Brain pericyte (primary cell): ENCODE data around the gene USP3.
A peak's percentile ranks its signal among the peaks of the same experiment; 100 is the strongest.
"Not testable (repeated sequence)": the region's sequence is repeated elsewhere in the genome, so short reads cannot be mapped to it uniquely, and the experiment has no call there.

Experiments used
- DNase-seq: peaks from one replicate; pipeline ENCODE4 v3.0.0-alpha.2; 2012; ENCODE audit warnings: low read depth, low spot score

USP3 gene

DNA sequence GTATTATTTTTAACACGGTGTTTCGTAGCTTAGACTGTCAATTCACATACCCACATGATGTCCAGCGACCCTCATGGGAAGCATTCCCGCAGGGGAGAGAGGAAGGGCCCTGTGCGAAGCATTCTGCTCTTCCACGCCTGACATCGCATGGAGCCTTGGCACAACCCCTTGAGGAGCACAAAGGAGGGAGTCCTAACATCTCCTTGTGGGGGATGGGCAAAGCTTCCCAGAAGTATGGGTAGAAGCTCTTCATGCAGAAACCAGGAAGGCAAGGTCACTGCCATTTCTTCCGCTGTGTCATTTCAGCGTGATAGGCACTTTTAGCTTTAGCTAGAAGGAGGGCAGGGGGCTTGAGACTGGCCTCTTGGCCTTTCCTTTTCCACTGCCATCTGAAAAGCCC is 28.7 kb upstream of the USP3 start:
- no peak for DNase-seq

DNA sequence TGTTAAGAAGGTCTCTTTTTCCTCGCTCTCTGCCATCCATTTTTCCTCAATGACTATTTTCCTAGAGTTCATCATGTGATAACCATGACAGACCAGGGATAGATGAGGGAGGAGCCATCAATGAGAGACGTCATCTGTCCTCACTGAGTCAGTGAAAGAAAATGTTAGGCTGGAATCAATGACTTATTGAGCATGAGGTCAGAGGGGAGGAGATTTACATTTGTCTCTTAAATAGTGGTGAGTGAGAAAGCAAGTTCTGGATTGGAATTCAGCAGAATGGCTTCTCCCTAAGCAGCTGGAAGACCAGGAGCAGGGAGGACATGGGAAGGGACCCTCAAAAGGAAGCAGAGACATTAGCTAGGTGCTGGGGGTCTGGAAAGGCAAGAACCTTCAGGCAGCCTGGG is 28.2 kb upstream of the USP3 start:
- peak; percentile 59 for DNase-seq

DNA sequence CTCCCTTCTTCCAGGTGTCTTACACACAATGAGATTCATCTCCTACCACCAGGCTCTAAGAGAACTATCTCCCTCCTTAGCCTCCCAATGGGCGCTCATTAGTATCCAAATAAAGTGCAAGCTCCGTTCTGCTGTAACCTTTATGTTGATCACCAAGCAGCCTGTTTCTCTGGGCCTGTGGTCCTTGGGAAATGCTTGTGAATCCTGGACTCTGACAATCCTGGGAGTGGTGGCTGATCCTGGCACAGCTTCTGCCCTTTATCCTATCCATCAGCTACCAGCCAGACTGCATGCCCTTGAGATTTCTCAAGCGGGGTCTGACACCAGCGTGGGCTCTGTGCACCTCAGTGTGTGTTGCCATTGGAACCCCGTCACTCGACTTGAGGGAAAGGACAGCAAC is 26.1 kb upstream of the USP3 start:
- no peak for DNase-seq

DNA sequence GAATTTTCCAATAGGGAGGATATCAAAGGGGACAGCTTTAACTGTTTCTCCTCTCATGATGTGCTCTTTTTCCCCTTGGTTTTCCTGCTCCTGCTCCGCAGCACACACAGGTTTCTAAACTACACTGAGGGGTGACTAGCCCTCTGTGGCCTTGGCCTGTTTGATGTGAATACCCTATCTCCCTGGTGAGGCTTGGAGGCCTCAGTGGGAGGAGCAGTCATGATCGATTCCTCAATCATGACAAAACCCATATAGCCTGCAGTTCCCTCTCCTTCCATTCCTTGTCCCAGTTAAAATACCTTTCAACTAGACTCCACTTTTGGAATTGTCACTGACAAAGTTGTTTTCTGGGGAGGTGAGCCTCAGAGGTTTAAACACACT is 24.0 kb upstream of the USP3 start:
- no peak for DNase-seq

DNA sequence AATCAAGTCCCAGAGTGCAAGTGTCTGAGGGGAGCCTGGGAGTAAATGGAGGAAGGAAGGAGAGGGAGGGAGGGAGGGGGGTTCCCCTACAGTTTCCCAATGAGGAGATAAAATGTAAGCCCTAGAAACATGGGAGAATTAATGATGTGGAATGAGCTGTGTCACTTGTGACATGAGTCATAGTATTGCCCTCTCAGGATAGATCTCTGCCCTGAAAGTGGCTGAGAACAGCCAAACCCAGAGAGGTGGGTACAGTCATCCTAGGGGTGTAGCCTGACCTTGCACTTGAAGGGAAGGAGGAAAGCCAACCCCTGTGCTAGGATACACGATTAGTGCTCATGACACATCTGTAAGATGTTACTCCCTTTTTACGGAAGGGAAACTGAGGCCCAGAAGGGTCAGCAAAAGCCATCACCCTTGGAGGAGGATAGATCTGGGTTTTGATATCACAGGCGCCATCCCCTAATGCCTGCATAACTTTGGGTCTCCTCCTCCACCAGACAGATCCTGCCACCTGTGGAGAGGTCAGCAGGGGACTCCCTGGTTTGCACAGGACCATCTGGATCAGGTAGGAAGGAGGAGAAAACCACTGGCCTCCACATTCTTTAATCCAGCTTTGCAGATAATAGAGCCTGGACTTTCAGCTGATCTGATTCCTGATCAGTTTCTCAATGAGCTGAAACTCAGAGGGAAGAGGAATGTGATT is 23.1 kb upstream of the USP3 start:
- DNase-seq, result no peak

DNA sequence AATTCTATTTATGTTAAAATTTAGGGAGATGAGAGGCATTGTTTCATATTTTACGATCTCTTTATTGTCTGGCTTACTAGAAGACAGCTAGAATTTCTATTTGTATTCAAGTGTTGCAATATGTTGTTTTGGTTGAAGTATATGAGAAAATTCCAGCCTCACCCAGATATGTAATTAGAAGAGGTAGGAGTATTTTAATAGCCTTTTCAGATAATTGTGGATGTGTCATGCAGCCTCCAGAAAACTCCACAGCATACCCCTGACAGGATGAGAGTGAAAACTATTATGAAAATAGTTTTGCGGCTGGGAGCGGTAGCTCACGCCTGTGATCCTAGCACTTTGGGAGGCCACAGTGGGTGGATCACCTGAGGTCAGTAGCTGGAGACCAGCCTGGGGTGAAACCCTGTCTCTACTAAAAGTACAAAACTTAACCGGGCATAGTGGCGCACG is 21.5 kb upstream of the USP3 start:
- no peak for DNase-seq

DNA sequence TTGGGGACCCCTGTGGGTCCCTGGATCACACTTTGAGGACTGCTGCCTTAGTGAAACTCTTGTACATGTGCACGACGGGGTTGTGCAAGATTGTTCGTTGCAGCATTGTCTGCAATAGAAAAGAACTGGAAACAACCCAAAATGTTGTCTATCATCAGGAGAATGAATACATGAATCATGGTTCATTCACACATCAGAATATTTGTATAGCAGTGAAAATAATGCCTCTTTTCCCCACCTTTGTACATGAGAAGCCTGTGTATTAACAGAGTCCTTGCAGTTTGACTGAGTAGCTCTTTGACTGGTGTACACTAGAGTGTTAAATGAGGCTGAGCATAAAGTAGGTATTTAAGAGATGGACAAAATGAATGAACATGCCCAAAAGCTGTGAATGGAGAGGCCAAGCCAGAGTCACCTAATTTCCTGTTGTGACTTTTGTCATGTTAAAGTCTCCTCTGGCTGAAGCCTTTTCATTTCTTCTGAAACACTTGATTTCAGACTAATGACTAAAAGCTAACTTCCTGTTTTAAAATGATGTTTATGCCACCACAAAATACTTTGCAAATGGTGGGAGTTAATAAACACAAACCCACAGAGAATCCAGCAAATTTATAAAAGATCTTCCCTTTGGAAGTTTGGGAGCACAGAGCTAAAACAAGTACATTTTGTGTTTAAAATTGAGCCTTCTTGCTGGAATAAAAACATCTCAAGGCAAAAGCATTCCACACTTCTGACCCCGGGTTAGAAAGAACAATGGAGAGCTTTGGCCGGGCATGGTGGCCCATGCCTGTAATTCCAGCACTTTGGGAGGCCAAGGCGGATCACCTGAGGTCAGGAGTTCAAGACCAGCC is 20.6 kb upstream of the USP3 start:
- DNase-seq, result no peak

DNA sequence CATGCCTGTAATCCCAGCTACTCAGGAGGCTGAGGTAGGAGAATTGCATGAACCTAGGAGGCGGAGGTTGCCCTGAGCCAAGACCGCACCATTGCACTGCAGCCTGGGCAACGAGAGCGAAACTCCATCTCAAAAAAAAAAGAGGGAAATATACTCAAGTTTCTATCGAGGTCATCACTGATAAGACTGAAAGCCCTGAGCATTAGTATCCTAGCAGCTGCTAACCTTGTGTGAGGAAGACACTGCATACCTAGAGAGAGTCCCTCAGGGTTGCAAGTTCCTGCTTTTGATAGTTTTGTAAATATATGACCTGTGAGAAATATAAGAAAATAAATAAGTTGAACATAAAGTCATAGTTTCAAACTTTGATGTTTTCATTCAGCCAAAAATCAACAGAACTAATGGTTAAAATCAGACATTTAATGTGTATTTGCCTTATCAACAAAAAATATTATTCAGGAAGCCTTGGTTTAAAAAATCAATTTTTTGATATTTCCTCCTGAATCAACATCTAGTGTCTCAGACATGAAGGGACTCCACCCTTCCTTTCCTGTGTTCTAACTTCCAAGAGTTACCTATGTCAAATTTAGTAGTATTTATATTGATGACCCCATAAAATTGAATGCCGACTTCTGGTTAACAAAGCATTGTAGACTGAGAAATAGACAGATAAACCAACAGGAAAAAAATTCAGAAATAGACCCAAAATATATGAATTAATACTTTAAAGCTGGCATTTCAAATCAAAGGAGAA is 19.8 kb upstream of the USP3 start:
- no peak for DNase-seq

DNA sequence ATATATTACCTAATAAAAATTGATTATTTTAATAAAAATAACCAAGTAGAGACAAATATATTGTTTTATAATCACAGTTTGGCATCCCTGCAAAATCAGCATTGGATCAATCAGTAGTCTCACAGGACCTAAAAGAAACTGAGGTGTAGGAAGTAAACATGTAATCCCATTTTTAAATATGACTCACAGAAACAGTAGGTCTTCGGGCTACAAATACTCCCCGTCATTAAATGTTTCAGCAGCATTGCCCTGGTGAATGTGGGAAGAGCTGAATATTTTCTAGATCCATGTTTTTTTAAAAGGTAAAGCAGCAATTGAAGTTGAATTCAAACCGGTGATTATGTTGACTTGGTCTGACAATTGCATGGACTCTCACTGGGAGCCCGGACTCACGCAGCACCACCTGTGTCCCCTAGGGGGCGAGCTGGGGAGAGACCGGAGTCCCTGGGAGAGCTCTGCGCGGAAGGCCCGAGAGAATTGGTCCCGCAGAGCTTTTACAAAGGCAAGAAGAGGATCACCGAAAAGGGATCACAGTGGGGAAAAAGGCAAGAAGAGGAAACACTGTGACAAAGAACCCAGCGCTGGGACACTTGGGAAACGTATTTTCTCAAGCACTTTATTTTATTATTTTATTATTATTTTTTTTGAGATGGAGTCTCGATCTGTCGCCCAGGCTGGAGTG is 17.2 kb upstream of the USP3 start:
- DNase-seq, result no peak

DNA sequence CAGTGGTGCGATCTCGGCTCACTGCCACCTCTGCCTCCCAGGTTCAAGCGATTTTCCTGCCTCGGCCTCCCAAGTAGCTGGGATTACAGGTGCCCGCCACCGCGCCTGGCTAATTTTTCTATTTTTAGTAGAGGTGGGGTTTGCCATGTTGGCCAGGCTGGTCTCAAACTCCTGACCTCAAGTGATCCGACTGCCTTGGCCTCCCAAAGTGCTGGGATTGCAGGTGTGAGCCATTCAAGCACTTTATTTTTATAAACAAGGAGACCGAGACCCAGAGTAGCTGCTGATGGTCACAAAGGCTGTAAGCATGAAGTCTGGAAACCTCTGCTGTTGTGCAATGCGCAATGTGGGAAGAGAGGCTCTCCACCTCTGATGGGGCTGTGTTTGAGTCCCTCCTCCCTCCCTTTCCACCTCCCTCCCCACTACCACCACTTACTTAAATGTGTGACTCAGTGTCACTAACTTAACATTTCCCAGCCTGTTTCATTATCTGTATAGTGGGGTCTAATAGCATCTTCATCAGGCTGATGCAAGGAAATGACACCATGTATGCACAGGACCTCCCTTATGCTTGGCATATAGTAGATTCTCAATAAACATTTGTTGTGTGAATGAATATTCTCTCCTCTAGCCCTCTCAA is 16.5 kb upstream of the USP3 start:
- not testable (repeated sequence) for DNase-seq

DNA sequence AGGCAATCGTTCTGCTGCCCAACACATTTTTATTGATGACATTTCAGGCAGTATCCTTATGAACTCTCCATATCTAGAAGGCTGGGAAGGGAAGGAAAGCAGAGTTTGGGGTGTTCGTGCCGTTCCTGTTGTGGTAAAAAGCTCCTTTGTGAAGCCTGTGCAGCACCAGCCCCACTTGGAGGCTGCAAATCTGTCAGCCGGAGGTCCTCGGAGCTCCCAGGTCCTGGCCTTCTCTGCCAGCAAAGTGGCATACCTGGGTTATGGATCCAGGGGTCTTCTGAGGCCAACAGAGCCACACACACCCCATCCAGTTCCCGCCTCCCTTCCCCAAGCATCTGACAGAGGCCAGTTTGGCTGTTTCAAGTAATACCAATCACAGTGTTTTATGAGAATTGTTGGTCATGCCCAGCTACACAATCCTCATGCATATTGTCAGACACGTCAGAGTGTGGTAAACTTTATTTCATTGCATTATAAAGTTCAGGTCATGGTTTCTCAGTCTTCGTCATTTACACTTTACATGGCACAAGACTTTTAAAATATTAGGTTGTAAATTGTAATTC is 15.9 kb upstream of the USP3 start:
- DNase-seq, result no peak

DNA sequence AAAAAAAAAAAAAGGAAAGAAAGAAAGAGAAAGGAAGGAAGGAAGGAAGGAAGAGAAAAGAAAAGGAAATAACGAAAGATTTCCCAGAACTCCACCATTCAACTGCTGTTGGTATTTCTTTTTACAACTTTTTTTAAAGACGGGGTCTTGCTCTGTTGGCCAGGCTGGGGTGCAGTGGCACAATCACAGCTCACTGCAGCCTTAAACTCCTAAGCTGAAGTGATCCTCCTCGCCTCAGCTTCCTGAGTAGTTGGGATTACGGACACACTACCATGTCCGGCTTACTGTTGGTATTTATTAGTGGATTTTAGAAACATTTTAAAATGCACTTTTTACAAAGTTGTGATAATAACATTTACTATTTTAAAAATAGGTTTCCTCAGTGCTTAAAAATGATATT is 15.0 kb upstream of the USP3 start:
- DNase-seq, result no peak

DNA sequence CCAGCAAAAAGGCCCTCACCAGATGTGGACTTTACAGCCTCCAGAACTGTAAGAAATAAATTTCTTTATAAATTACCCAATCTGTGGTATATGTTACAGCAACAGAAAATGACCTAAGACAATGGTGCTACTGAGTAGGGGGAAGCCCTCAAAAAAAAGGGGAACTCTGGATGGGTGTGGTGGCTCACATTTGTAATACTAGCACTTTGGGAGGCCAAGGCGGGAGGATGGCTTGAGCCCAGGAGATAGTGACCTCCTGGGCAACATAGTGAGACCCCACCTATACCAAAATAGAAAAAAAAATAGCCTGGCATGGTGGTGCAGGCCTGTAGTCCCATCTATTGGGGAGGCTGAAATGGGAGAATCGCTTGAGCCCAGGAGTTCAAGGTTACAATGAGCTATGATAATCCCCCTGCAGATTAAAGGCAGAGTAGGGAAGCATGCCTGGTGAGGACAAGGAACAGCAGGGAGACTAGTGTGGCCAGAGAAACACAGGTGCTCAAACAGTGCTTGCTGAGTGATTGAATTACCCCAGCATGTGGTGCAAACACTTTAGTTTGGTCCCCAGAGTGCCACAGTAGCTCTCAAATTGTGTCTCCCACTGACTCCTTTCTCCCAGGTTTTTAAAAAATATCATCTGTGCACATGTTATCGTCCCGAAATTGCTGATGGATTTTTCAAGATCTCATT is 13.9 kb upstream of the USP3 start:
- no peak for DNase-seq

DNA sequence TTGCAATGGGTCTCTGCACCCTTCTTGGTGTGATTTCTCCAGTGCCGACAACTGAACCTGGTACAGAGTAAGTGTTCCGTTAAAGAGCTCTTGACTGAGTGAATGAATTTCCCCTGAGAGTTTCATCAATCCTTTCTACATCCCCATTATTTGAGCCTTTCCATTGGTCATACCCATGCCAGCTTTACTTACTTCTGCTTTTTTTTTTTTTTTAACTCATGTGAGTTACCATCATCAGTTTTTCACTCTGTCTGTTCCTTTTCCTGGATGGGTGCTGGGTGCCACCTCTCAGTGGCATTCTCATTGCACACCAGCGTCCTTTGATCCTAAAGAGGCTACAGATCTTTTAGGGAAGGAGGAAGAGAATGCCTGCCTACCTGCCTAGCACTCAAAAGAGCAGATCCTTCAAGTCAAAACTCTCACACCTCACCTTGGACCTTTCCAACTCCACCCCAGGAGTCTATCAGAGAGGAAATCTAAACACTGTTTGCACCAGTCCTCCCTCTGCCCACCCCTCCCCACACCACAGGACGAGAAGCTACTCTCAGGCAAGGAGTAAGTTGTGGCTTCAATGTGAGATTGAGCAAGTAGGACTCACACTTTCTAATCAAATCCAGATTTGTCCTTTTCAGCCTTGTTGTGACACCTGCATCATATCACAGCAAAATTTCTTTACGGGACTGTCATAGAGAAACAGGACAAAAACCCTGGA is 13.1 kb upstream of the USP3 start:
- DNase-seq, result no peak

DNA sequence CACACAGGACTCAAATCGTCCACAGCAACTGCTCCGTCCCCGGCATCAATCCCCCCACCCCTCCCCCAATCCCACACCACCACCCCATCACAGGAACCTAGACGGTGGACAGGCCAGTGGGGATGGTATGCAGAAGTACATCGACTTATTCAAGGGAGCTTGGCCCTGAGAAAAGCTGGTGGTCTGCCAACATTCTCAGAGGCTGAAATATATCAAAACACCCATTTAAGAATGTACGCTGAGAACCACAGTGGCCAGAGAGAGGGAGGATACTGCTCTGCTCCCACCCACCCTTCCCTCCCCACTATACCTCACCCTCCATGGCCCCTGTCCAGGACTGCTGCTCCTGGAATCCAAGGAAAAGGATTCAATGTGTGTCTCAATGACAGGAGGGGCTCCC is 12.4 kb upstream of the USP3 start:
- no peak for DNase-seq

DNA sequence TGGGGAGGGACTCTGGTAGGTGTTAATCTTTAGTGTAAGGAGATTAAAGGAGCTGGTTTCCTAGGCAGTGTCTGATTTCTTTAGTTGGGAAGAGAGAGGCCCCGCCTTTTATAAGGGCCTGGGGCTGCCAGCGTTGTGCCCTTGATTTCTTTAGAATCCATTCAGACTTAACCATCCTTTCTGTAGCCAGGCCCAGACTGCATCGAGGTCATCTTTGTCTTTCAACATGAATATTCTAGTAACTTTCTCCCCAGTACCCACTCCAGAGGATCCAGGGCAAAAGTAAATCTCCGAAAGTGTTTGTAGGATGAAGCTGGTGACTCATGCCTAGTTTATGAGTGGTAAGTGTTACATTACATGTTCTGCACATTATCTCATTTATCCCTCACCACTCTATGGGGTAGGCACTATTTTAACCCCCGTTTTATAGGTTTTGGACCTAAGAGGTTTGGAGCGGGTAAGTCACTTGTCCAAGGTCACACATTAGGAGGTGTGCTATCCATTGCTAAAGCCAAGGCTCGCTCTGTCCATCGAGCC is 11.8 kb upstream of the USP3 start:
- DNase-seq, result no peak

DNA sequence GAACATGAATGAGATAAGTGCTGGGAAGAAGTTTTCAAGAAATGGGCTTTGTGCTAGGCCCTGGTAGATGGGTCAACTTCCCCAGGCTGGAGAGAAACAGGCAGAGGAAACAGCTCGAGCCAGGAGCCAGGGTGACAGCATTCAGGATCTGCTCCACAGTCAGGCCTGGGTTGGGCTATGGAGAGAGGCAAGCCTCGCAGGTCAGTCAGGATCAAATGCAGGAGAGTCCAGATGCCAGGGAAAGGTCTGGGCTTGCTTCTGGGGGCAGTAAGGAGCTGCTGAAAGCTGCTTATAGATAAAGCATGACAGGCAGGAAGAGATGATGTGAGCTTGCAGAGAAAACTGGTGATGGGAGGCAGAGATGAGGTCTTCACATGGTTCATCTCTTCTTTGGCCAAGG is 11.0 kb upstream of the USP3 start:
- no peak for DNase-seq

DNA sequence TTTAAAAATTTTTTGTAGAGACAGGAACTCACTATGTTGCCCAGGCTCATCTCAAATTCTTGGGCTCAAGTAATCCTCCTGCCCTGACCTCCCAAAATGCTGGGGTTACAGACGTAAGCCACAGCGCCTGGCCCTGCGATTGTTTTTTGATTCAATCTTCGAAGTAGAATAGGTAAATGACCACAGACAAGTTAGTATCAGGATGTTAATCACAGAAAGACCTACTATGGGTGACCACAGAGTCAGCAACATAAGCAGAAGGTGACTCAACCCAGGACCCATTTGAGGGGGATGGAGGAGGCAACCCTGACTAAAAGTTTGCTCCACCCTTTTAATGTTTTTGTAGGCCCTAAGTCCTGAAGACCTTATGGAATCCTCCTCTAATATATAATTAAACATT is 10.0 kb upstream of the USP3 start:
- DNase-seq, result no peak

DNA sequence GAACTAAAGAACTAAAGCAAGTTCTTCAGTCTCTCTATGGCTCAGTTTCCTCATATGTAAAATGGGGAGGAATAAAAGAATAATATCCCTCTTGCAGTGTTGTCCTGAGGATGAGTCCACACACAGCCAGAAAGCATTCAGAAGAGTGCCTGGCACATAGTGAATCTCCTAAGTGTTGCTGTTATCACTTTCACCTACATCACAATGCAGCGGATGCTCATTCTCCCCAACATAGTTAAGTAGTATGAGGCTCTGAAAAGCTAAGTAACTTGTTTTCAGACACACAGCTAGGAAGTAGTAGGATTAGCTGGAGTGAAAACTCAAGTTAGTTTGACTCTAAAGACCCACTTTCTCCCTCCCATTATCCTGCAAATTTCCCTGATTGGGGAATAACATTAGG is 9.1 kb upstream of the USP3 start:
- DNase-seq, result no peak
